Activated T-helper 1 cell treated with anti-CD3 and anti-CD28 coated beads, Interleukin-2, amount 50 U/mL, for 16 hours (primary cell): ENCODE results near the gene SORL1-AS1.
"Not testable (repeated sequence)": the region's sequence is repeated elsewhere in the genome, so short reads cannot be mapped to it uniquely, and the experiment has no call there.

ENCODE experiments used
- DNase-seq, 2 donors: peaks; one replicate each; pipeline ENCODE4 v3.0.0-alpha.2; 2020; ENCODE audit warnings: low read depth in 1 of 2, low spot score in 1 of 2

SORL1-AS1 gene

GRCh38 chr11:121429556-121429955, 23.2 kb downstream of the SORL1-AS1 start:
- DNase-seq = no peak

GRCh38 chr11:121427400-121427744, 25.4 kb downstream of the SORL1-AS1 start:
- DNase-seq = no peak

GRCh38 chr11:121426476-121427399, 26.0 kb downstream of the SORL1-AS1 start:
- DNase-seq = peak in 1 of 2 donors; percentile 30

DNA sequence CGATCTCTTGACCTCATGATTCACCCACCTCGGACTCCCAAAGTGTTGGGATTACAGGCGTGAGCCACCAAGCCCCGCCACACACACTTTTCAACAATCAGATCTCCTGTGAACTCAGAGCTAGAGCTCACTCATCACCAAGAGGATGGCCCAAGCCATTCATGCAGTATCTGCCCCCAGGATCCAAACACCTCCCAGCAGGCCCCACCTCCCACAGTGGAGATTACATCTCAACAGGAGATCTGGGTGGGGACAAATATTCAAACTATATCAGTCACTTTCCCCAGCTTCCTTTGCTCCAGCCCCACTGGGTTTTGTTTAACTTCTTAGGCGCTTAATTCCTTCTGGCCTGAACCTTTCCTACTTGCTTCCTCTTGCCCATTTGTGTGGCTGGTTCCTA, 26.9 kb downstream of the SORL1-AS1 start:
- no peak for DNase-seq

- no peak for DNase-seq
Observed at GRCh38 chr11:121422675-121423074, 30.1 kb downstream of the SORL1-AS1 start.

GRCh38 chr11:121421149-121421901, 31.4 kb downstream of the SORL1-AS1 start:
- no peak for DNase-seq

- no peak for DNase-seq
Observed at GRCh38 chr11:121420398-121420797, 32.4 kb downstream of the SORL1-AS1 start.

DNA sequence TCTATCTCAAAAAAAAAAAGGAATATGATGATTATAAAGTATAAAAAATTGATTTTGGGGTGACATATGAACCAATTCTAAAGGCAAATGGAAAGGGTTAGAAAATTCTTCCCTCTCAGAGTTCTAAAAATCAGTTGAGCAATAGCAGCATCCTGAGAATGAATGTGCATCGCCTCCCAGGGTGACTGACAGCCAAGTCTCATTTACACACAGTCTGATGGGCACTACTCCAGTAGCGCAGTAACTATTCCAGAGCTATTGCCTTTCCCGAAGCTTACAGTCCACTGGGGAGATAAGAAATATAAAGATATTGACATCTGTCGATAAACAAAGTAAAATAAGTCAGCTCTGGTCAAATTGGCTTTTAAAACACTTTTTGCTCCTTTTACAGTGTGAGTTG, 32.9 kb downstream of the SORL1-AS1 start:
- DNase-seq = no peak

GRCh38 chr11:121418625-121419114, 34.1 kb downstream of the SORL1-AS1 start:
- no peak for DNase-seq

DNA sequence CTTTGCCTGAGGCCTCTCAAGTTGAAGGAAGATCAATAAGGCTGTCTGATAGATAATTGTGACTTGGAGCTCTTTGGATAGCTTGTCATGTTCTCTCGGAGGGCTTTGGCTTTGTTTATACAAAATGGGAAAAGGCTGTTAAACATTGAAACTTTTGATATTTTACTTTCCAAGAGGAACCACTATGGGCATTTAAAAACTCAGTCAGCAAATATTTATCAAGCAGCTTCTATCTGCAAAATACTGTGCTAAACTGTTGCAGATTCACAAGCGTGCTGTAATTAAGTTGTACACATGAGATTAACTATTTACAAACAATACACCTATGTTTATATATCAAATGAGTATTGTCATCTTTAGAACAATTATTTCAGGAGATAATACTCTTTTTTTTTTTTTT, 35.2 kb downstream of the SORL1-AS1 start:
- DNase-seq = no peak

DNA sequence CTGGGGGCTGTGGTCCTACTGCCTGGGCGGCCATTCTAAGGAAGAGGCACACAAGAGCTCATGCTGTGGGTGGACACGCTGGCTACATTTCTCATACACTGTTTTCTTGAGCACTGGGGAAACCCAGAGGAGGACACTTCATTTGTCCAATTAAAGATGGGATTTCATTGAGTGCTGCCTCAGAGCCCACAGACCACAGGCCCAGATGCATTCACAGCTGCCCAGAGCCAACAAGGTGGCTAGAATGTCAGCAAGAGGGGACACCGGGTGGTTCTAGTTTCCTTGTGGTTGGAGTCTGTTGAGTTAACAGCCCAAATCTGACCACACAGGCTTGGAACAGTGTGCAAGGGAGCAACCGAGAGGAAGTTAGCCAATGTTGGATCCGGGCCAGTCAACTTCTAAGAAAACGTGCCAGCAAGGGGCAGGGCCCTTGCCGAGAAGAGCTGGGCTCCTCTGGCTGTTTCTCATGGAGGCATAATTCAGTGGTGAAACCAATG, 35.7 kb downstream of the SORL1-AS1 start:
- peak in 1 of 2 donors; percentile 8 for DNase-seq

DNA sequence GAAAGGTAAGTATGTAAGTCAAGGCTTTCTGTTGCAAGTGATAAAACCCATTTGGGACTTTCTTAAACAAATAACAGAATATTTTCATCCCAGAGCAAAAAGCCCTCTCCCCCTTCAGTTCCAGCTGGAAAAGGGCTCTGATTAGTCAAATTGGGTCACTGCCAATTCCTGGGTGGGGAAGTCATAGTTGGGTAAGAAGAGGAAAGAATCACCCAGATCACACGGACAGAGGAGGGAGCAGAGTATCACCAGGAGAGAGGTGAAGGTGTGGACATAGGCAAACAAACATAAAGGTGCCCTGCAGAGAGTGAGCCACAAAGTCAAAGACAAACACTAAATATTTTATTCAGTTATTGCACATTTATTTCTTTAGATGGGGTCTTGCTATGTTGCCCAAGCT, 36.9 kb downstream of the SORL1-AS1 start:
- DNase-seq = no peak

GRCh38 chr11:121414141-121414913, 38.4 kb downstream of the SORL1-AS1 start:
- DNase-seq = no peak

- no peak for DNase-seq
Observed at GRCh38 chr11:121412711-121413415, 39.9 kb downstream of the SORL1-AS1 start.

DNA sequence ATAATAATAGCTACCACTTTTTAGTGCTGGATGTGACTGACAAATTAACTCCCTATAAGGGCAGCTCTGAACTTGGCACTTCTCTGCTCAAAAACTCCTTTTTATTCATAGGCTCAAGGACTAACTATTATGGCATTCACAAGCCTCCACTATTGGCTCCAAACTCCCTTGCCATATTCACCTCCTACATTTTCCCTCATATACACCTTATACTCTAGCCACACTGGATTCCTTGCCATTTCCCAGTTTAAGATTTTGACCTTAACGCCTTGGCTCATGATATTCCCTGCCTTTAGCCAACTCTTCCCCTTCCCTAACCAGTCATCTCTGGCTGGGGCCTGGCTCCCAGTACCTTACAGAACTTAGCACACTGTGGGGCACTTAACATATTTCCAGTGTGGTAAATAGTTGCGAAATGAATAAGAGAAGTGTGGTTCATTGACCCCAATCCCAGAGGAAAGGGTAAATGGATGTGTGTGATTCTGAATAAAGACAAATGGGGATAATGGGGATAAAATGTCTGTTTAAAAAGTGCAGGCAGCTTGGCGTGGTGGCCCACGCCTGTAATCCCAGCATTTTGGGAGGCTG, 40.7 kb downstream of the SORL1-AS1 start:
- no peak for DNase-seq

- DNase-seq = not testable (repeated sequence)
Observed at GRCh38 chr11:121411330-121411729, 41.4 kb downstream of the SORL1-AS1 start.

GRCh38 chr11:121410041-121410440, 42.7 kb downstream of the SORL1-AS1 start:
- not testable (repeated sequence) for DNase-seq

- no peak for DNase-seq
Observed at GRCh38 chr11:121408830-121409229, 43.9 kb downstream of the SORL1-AS1 start.

- DNase-seq = no peak
Observed at GRCh38 chr11:121406291-121406690, 46.5 kb downstream of the SORL1-AS1 start.

- no peak for DNase-seq
Observed at GRCh38 chr11:121405646-121406045, 47.1 kb downstream of the SORL1-AS1 start.
